Upper lobe of left lung (tissue), 4 donors: Measurements from ENCODE around the gene JAM3.

Experiments used
- CTCF ChIP-seq, 6 experiments: fragments of 450-650 bp in 4 of 6; fragments of 200-600 bp in 2 of 6; sonication (generic) in 2 of 6; IDR thresholded peaks; one replicate each; pipeline ENCODE4 v1.5.1; 2016 to 2019; ENCODE audit warnings: antibody characterized with exemption in 6 of 6
- EP300 ChIP-seq, 4 donors: sonication (generic); formaldehyde crosslinking; IDR thresholded peaks; one replicate each; pipeline ENCODE4 v1.5.1; 2017; ENCODE audit warnings: antibody characterized with exemption in 4 of 4, control low read depth in 2 of 4
- POLR2A ChIP-seq, 4 donors: fragments of 450-650 bp; IDR thresholded peaks; one replicate each; pipeline ENCODE4 v1.5.1; 2016 to 2017; ENCODE audit warnings: antibody characterized with exemption in 4 of 4, mild to moderate bottlenecking in 2 of 4
- POLR2AphosphoS5 ChIP-seq, 2 donors: sonication (generic); formaldehyde crosslinking; IDR thresholded peaks; one replicate each; pipeline ENCODE4 v1.5.1; 2017; ENCODE audit warnings: antibody characterized with exemption in 2 of 2

GRCh38 chr11:134036492-134037045 lies 32.3 kb upstream of the JAM3 start:
- no peak for TF ChIP-seq CTCF (IDR thresholded peaks at IDR 0.05)
- TF ChIP-seq POLR2AphosphoS5 (IDR thresholded peaks at IDR 0.05): no peak
- TF ChIP-seq POLR2A (IDR thresholded peaks at IDR 0.05): no peak
- no peak for TF ChIP-seq EP300 (IDR thresholded peaks at IDR 0.05)
